Stimulated activated naive CD4-positive, alpha-beta T cell treated with Interleukin-2 at 50 U/mL for 16 hours (primary cell): ENCODE data around the gene PSD.

Experiments
- DNase-seq: peaks from one replicate; lab custom pipeline; 2025; lab: John Stamatoyannopoulos, UW

Gene PSD

GRCh38 chr10:102389894-102390293 is 28.7 kb downstream of the PSD start:
- no peak for DNase-seq

- no peak for DNase-seq
Observed at GRCh38 chr10:102384606-102385429, 33.8 kb downstream of the PSD start.

DNA sequence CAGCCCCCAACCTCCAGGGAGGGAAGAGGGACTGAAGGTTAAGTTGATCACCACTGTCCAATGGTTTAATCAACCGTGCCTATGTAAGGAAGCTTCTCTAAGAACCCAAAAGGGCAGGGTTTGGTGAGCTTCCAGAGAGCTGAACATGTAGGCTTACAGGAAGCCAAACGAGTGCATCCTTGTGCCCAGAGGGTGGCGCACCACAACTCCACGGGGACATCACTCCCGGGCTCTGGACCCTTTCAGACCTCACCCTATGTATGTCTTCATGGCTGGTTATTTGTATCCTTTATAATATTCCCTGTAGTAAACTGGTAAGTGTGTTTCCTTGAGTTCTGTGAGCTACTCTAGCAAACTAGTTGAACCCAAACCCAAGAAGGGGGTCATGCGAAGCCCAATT is 34.5 kb downstream of the PSD start:
- no peak for DNase-seq

DNA sequence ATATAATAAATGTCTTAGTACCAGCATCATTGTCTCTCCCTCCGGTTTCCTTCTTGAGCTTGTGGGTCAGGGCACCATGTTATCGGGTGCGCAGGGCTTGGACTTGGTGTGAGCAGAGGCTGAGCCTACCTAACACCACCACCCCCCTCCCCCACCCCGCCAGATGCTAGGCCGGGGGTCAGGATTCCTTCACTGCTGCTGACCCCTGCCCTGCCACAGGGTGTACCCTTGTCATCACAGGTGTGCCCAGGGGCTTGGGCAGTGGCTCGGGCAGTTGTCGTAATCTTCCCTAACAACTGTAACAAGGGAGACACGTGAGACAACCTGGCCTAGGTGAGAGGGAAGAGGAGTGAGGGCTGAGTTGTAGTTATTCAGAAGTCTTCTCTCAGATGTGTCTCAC is 35.7 kb downstream of the PSD start:
- no peak for DNase-seq

GRCh38 chr10:102381983-102382382 is 36.6 kb downstream of the PSD start:
- no peak for DNase-seq

DNA sequence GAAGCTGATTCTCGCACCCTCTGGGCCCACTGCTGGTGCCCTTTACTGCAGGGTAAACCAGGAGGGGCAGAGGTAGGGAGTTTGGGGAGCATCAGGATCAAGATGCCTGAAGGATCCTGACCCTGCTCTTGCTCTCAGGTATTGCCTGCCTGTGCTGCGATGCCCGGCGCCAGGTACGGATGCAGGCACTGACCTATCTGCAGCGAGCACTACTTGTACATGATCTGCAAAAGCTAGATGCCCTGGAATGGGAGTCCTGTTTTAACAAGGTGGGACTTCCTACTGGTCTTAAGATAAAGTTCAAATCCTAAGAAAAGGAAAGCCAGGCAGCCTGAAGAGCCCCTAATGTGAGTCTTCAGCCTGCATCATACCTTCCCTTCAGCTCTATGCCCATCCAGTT is 39.2 kb downstream of the PSD start:
- no peak for DNase-seq

GRCh38 chr10:102376901-102377300 is 41.7 kb downstream of the PSD start:
- no peak for DNase-seq

GRCh38 chr10:102375867-102376266 is 42.7 kb downstream of the PSD start:
- no peak for DNase-seq

DNA sequence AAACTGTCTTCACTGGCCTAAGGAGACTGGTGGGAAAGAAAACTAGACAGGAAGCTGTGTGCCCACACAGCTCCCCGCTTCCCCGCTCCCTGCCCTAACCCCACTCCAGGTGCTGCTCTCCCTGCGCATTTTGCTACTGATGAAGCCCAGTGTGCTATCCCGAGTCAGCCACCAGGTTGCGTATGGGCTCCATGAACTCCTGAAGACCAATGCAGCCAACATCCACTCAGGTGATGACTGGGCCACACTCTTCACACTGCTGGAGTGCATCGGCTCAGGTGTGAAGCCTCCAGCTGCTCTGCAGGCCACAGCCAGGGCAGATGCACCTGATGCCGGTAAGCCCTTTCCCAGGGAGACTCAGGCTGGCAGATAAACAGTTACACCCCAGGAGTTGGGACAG is 43.3 kb downstream of the PSD start:
- no peak for DNase-seq

- DNase-seq = no peak
Observed at GRCh38 chr10:102371295-102371694, 47.3 kb downstream of the PSD start.

- DNase-seq = no peak
Observed at GRCh38 chr10:102368077-102368476, 50.5 kb downstream of the PSD start.

DNA sequence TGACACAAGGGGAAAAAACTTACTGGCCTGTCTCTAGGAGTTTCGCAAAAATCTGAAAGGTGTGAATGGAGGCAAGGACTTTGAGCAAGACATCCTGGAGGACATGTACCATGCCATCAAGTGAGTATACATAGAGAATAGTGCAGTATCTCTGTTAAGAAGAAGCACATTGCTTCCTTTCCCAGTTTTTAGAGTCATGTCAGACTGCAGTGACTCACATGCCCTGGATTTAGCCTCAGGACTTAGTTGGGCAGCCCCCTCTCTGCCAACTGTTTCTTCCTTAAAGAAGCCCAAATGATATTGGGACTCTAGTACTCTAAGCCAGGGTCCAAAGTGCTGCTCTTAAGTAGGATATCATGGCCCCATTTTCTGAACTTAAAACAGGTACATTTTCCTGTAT is 51.1 kb downstream of the PSD start:
- DNase-seq = no peak

DNA sequence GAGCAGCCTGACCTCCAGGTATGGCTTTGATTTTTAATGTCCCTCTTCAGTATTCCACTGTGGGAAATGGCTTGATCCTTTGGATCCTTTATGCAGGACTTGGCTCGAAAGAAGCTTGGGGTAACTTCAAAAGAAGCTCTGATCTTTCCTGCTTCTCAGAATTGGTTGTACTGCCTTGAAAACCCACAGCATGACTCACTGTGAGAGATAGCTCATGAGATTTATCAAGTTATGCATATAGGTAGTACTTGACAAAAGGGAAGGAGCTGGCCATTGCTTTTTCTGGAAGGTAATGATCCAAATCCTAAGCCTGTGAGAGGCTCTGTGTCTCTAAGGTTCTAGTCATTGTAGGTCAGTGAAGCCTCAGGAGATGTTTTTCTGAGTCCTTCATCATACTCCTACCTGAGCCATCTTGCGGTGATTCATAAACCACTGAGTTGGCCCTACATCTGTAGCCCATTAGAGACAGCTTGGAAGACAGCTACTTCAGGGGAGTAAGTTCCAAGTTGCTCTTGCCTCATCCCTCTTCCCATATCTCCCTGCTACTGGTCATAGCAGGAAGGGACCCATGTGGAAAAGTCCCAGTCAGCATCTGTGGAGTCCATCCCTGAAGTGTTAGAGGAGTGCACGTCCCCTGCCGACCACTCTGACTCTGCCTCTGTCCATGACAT is 59.7 kb downstream of the PSD start:
- no peak for DNase-seq

DNA sequence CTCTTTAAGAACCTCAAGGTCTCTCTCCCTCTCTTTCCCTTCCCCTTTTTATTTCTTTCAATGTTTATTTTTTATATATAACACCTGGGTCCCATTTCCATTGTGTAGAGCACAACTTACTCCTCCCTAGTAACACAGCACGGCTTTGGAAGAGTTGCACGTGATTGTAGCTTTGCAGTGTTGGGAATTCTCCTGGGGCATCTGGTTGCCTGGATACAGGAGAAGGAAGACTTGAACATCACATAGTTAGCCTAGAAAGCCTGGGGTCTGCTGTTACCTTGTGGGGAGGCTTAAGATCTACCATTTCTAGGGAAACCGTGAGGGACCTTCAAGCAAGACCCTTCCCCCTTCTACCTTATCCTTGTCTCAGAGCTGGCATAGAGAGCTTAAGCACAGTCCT is 64.1 kb downstream of the PSD start:
- DNase-seq = no peak
